Activated CD8-positive, alpha-beta T cell treated with anti-CD3 and anti-CD28 coated beads for 36 hours (primary cell): ENCODE measurements around the gene PRDM16. TPM values are rescaled to one million over a fixed set of nuclear protein-coding genes. Genes with fewer than 3 reads are reported as not detected.

Source experiments
- ATAC-seq: fragments of 200-7000 bp; cut with Tn5 transposase; one replicate; pipeline ENCODE4 v1.10.0; 2021; ENCODE audit warnings: mild to moderate bottlenecking, moderate library complexity
- CTCF ChIA-PET: fragments of 350-600 bp; sonication (Branson Sonifier 250); formaldehyde crosslinking; loops from one replicate; lab custom pipeline; 2021; ENCODE audit warnings: antibody characterized with exemption; lab: Charles Lee
- POLR2A ChIA-PET: fragments of 350-600 bp; sonication (Branson Sonifier 250); formaldehyde crosslinking; loops from one replicate; lab custom pipeline; 2021; ENCODE audit warnings: antibody characterized with exemption; lab: Charles Lee
- DNase-seq: peaks from one replicate; pipeline ENCODE4 v3.0.0-alpha.2; 2020
- H3K27ac Mint-ChIP-seq: one replicate; pipeline ENCODE4 v1.8.0; 2021; ENCODE audit warnings: mild to moderate bottlenecking, mixed read lengths
- H3K27me3 Mint-ChIP-seq: one replicate; pipeline ENCODE4 v1.8.0; 2021; ENCODE audit warnings: mixed read lengths
- H3K36me3 Mint-ChIP-seq: one replicate; pipeline ENCODE4 v1.8.0; 2021; ENCODE audit warnings: low read depth, mixed read lengths
- H3K4me1 Mint-ChIP-seq: one replicate; pipeline ENCODE4 v1.8.0; 2021; ENCODE audit warnings: low read depth, mixed read lengths
- H3K4me3 Mint-ChIP-seq: one replicate; pipeline ENCODE4 v1.8.0; 2021; ENCODE audit warnings: mild to moderate bottlenecking, moderate library complexity, mixed read lengths
- H3K9me3 Mint-ChIP-seq: one replicate; pipeline ENCODE4 v1.8.0; 2021; ENCODE audit warnings: mixed read lengths
- intact Hi-C: fragments of 100-400 bp; cut with micrococcal nuclease; formaldehyde crosslinking; loops from one replicate; pipeline ENCODE4 v1.10.0; 2022
- total RNA-seq, 2 experiments: library from RNA; stranded (reverse); gene quantifications; one replicate each; pipeline ENCODE4 v1.2.3, GENCODE V29; 2021
- TF ChIP-seq, protein P1 (sequence below): fragments of 200-600 bp; IDR thresholded peaks from one replicate; pipeline ENCODE4 v1.8.0; 2022; ENCODE audit warnings: antibody characterized with exemption, mild to moderate bottlenecking

PRDM16 gene
- total RNA-seq, 2 experiments from 2014 or later = 0.29 to 0.49 TPM

DNA sequence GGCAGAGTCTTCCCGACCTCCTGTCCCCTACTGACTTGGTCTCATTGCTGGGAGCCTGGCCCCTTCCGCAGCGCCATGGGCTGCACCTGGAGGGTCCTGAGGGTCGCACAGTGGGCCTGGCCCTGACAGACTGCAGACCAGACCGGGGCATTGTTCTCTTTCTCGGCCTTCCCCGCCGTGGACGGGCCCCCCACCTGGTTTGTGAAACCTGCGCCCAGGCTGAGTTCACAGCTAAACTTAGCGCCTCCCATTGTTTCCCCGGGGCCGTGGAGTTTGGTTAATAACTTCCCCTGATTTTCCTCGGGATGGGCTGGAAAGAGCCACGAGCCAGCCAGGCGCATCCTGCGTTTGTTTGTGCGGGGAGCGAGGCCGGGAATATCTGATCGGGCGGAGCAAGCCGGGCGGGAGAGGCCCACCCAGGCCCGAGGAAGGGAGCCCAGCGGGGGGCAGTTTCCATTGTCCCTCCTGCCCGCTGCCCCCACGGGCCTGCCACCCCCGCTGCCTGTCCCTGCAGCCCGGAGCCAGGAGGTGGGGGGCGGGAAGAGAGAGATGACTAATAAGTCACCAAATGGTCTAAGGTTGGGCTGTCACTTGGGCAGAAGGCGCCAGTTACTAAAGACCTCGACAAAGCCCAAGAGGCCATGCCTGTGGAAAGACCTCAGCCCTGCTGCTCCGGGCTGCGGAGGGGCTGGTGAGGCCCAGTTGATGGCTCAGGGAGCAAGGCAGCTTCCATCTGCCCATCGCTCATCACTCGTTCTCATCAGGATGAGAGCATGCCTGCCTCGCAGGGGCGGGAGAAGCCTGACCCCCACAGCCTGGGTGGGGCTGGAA lies 346.5 kb downstream of the PRDM16 start:
- no peaks in the 10 kb centered on the region for H3K4me1 Mint-ChIP-seq
- H3K9me3 Mint-ChIP-seq = peaks cover 2% of the 10 kb centered on the region
- H3K4me3 Mint-ChIP-seq = no peak overlapping the region
- no peaks in the 10 kb centered on the region for H3K36me3 Mint-ChIP-seq
- TF ChIP-seq, protein P1, sequence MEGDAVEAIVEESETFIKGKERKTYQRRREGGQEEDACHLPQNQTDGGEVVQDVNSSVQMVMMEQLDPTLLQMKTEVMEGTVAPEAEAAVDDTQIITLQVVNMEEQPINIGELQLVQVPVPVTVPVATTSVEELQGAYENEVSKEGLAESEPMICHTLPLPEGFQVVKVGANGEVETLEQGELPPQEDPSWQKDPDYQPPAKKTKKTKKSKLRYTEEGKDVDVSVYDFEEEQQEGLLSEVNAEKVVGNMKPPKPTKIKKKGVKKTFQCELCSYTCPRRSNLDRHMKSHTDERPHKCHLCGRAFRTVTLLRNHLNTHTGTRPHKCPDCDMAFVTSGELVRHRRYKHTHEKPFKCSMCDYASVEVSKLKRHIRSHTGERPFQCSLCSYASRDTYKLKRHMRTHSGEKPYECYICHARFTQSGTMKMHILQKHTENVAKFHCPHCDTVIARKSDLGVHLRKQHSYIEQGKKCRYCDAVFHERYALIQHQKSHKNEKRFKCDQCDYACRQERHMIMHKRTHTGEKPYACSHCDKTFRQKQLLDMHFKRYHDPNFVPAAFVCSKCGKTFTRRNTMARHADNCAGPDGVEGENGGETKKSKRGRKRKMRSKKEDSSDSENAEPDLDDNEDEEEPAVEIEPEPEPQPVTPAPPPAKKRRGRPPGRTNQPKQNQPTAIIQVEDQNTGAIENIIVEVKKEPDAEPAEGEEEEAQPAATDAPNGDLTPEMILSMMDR = no peak
- ATAC-seq (no peak), DNase-seq (no peak)
- intact Hi-C loops = no loop called here
- ChIA-PET CTCF (no interaction called here), POLR2A (no interaction called here)
- peaks cover 3% of the 10 kb centered on the region for H3K27me3 Mint-ChIP-seq
- no peak overlapping the region for H3K27ac Mint-ChIP-seq

DNA sequence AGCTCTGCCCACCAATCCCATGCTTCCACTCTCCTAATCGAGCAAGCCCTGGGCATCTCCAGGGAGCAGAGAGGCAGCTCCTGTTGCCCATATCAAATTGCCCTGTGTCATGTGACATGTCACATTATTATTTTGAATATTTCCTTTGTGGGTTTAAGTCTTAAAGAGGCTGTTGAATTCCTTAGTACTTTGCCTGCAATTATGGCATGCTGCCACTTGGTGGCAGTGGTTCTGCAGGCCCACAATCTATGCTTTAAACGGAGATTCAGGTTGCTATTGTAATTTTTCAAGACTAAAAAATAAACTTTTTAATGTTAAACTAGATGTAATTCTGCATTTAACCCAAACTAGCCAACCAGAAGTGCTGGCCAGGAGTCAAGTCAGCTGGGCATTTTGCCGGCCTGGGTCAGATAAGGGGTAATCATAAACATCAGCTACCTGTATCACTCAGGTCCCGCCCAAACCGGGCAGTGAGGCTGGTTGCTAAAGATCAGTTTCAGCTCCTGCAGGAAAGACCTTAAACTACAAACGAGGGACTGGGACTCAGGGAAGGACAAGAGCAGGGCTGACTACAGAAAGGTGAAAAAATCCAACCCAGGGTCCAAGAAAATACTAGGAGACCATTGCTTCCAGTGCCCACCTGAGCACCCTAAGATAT lies 348.2 kb downstream of the PRDM16 start:
- Mint-ChIP-seq H3K4me3 (no peak overlapping the region), H3K9me3 (peaks cover 2% of the 10 kb centered on the region), H3K27me3 (peaks cover 3% of the 10 kb centered on the region), H3K36me3 (no peaks in the 10 kb centered on the region), H3K4me1 (no peaks in the 10 kb centered on the region), H3K27ac (no peak overlapping the region)
- ChIA-PET CTCF (interaction anchor here (1.3 to 1.4 kb wide), 2 partner anchors 9 to 19 kb away, joined by 3 read pairs; no protein-coding TSS in a partner anchor), POLR2A (no interaction called here)
- DNase-seq = no peak
- intact Hi-C loops = no loop called here
- TF ChIP-seq, protein P1 = peak; percentile 69
- ATAC-seq = no peak

DNA sequence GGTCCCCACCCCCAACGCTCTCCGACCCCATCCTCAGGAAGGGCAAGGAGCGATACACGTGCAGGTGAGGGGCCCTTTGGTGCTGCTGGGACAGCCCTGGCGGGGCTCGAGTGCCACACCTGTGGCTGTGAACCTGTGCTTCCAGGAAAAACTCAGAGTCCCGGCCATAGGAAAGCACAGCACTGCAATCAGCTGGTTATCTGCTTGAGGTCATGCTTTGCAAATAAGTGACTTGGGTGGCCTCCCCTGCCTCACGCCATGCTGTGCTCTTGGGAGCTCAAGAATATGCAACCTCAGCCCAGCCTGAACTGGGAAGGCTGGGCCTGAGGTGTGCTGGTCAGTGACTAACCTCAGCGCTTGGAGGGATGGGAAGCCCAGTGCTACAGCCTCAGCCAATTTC lies 348.9 kb downstream of the PRDM16 start:
- Mint-ChIP-seq H3K4me3 (no peak overlapping the region), H3K27me3 (peaks cover 3% of the 10 kb centered on the region), H3K4me1 (no peaks in the 10 kb centered on the region), H3K36me3 (no peaks in the 10 kb centered on the region), H3K9me3 (peaks cover 2% of the 10 kb centered on the region), H3K27ac (no peak overlapping the region)
- intact Hi-C loops = no loop called here
- ChIA-PET POLR2A (no interaction called here), CTCF (interaction anchor here (1.3 to 1.4 kb wide), 2 partner anchors 8 to 20 kb away, joined by 3 read pairs; no protein-coding TSS in a partner anchor)
- TF ChIP-seq, protein P1 = no peak
- ATAC-seq = no peak
- no peak for DNase-seq

DNA sequence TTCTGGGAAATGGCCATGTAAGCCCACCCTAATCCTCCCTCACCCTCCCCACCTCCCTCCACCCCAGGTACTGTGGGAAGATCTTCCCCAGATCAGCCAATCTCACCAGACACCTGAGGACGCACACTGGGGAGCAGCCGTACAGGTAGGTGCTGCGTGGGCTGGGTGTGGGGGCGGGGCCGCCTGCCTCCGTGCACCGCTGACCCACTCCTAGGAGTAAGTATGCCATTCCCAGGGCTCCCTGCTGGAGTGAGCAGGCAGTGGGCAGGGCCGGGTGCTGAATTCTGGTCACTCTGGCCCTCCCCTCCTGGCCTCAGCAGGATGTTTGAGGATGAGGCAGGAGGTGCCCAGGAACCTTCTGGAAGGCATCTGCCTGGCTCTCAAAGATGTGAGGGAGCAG lies 349.6 kb downstream of the PRDM16 start:
- ATAC-seq (no peak), DNase-seq (no peak)
- H3K36me3 Mint-ChIP-seq = no peaks in the 10 kb centered on the region
- POLR2A ChIA-PET = no interaction called here
- H3K27me3 Mint-ChIP-seq = peaks cover 3% of the 10 kb centered on the region
- peaks cover 2% of the 10 kb centered on the region for H3K9me3 Mint-ChIP-seq
- H3K27ac Mint-ChIP-seq = no peak overlapping the region
- no peak overlapping the region for H3K4me3 Mint-ChIP-seq
- H3K4me1 Mint-ChIP-seq = no peaks in the 10 kb centered on the region
- intact Hi-C loops = no loop called here
- CTCF ChIA-PET = interaction anchor here (1.4 kb wide), 1 partner anchor 21 kb away, joined by 3 read pairs; no protein-coding TSS in a partner anchor
- TF ChIP-seq, protein P1 = no peak
